DOHH2 (cell line): ENCODE measurements around the gene WBP1.

Experiments
- CTCF ChIP-seq: fragments of 200-600 bp; sonication (generic); IDR thresholded peaks from one replicate; pipeline ENCODE4 v1.5.1; 2014; ENCODE audit warnings: antibody characterized with exemption, mild to moderate bottlenecking, low read depth, low read length; ENCODE audit not compliant: poor library complexity, severe bottlenecking
- EZH2phosphoT487 ChIP-seq: fragments of 200-600 bp; sonication (generic); IDR thresholded peaks from 2 replicates; pipeline ENCODE4 v1.6.1; 2017; ENCODE audit warnings: borderline replicate concordance, mild to moderate bottlenecking, antibody characterized with exemption, low read length, moderate library complexity, mixed read lengths

GRCh38 chr2:74497777-74498499 is 39.7 kb downstream of the WBP1 start:
- TF ChIP-seq CTCF (no peak), EZH2phosphoT487 (no peak; the same call in 1 of the 2 replicates)
